Esophagus muscularis mucosa (tissue), 2 donors: ENCODE results near the gene BANK1.

Source experiments
- POLR2A ChIP-seq: fragments of 450-650 bp; IDR thresholded peaks from one replicate; pipeline ENCODE4 v1.6.1; 2017; ENCODE audit warnings: antibody characterized with exemption, moderate library complexity, mild to moderate bottlenecking, low read depth
- POLR2AphosphoS5 ChIP-seq, 2 donors: sonication (generic); formaldehyde crosslinking; IDR thresholded peaks; one replicate each; pipeline ENCODE4 v1.6.1; 2017; ENCODE audit warnings: antibody characterized with exemption in 2 of 2

DNA sequence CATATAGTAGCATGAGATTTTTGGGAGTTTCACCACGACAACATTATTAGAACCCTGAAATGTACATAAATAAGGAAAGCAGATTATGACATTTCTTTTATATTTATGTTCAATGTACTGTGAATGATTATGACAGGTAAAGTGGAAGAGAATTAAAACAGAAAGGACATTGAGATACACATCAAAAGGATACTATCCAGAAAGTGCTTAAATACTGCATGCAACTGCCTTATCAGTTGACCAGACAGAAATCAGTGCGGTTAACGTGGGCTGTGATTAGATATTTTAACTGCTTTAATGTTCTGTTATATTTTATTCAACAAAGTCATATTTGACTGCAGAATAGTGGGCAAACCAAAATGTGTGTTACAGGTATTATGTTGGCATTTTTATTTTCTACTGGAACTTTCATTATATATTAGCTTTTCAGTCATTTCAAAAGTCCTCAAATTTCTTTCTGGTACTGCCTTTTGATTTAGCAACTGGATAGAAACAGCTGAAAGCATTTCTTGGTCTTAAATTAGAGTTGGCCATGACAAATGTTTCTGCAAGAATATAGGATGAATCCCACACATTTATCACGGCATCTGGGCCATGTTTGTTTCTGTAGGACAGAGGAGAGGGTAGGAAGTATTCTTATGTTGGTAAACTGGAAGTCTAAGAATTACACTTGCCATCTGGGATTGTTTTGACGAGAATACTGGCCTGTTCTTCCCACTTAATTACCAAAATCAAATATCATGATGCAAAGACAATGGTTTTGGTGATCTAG, 299.5 kb downstream of the BANK1 start:
- TF ChIP-seq POLR2AphosphoS5 (IDR thresholded peaks at IDR 0.05), result no peak
- TF ChIP-seq POLR2A, result no peak
